HEK293T (cell line): ENCODE data around the gene GSTM1.

Experiments used
- ARNT ChIP-seq: fragments of 450-650 bp; IDR thresholded peaks from 2 replicates; pipeline ENCODE4 v1.6.1; 2017; ENCODE audit warnings: mild to moderate bottlenecking
- BHLHE40 ChIP-seq: fragments of 450-650 bp; IDR thresholded peaks from 2 replicates; pipeline ENCODE4 v1.6.1; 2016; ENCODE audit warnings: mild to moderate bottlenecking, moderate library complexity, borderline replicate concordance
- CTBP1 ChIP-seq: fragments of 450-650 bp; IDR thresholded peaks from 2 replicates; pipeline ENCODE4 v1.6.1; 2016; ENCODE audit warnings: borderline replicate concordance
- ELF4 ChIP-seq: fragments of 450-650 bp; IDR thresholded peaks from 2 replicates; pipeline ENCODE4 v1.6.1; 2017; ENCODE audit warnings: antibody characterized with exemption
- FOXA1 ChIP-seq: fragments of 450-650 bp; IDR thresholded peaks from 2 replicates; pipeline ENCODE4 v1.6.1; 2016; ENCODE audit warnings: mild to moderate bottlenecking
- FOXK2 ChIP-seq: fragments of 450-650 bp; IDR thresholded peaks from 2 replicates; pipeline ENCODE4 v1.6.1; 2016; ENCODE audit warnings: mild to moderate bottlenecking
- FOXM1 ChIP-seq: fragments of 450-650 bp; IDR thresholded peaks from 2 replicates; pipeline ENCODE4 v1.6.1; 2017; ENCODE audit warnings: mild to moderate bottlenecking, borderline replicate concordance
- L3MBTL2 ChIP-seq: fragments of 450-650 bp; conservative IDR thresholded peaks from 2 replicates; pipeline ENCODE4 v1.6.1; 2016; ENCODE audit warnings: mild to moderate bottlenecking
- LEF1 ChIP-seq: fragments of 450-650 bp; IDR thresholded peaks from 2 replicates; pipeline ENCODE4 v1.6.1; 2017; ENCODE audit warnings: mild to moderate bottlenecking, borderline replicate concordance
- NFRKB ChIP-seq: fragments of 450-650 bp; IDR thresholded peaks from 2 replicates; pipeline ENCODE4 v1.6.1; 2016; ENCODE audit warnings: mild to moderate bottlenecking, moderate library complexity
- SP1 ChIP-seq: fragments of 450-650 bp; IDR thresholded peaks from 2 replicates; pipeline ENCODE4 v1.6.1; 2017
- SUZ12 ChIP-seq: fragments of 450-650 bp; IDR thresholded peaks from 2 replicates; pipeline ENCODE4 v1.6.1; 2016; ENCODE audit warnings: mild to moderate bottlenecking

DNA sequence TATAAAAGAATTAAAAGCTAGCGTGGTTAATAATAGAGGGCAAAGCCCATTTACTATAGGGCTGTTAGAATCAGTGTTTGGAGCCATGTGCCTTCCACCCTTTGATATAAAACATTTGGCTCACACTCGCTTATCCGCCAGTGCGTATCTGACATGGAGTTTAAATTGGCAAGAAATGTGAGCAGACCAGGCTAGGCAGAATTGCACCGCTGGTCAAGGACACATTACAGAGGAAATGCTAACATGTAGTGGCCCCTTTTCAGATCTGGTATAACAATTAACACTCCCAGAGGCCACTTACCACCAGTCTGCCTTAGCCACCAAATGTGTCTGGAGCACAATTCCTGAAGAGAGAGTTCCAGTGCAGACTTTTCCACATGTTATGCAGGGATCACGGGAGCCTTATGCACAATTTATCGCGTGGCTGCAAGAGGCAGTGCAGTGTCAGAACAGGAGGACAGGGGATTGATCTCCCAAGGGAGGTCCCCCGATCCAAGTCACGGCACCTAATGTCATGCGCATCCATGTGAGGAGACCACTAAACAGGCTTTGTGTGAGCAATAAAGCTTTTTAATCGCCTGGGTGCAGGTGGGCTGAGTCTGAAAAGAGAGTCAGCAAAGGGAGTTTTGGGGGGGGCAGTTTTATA, 39.2 kb downstream of the GSTM1 start:
- no peak for TF ChIP-seq FOXA1
- TF ChIP-seq SP1: no peak
- no peak for TF ChIP-seq BHLHE40
- TF ChIP-seq ELF4: no peak
- no peak for TF ChIP-seq L3MBTL2
- no peak for TF ChIP-seq CTBP1
- TF ChIP-seq LEF1: no peak
- no peak for TF ChIP-seq SUZ12
- no peak for TF ChIP-seq ARNT
- TF ChIP-seq FOXM1: no peak
- TF ChIP-seq NFRKB: no peak
- TF ChIP-seq FOXK2: no peak
